Mesenchymal stem cell (in vitro differentiated cells and primary cell): ENCODE measurements around the gene RFFL.

Experiments
- DNase-seq: peaks from one replicate; pipeline ENCODE4 v3.0.0-alpha.2; 2013
- H2AFZ ChIP-seq: one replicate; pipeline ENCODE4 v1.6.1; 2013; ENCODE audit warnings: low read depth, mild to moderate bottlenecking, control low read depth, inconsistent platforms, low read length, moderate library complexity
- H2AK5ac ChIP-seq: 2 replicates; pipeline ENCODE4 v1.6.1; 2013; ENCODE audit warnings: low read length, moderate library complexity, mild to moderate bottlenecking, inconsistent platforms; ENCODE audit not compliant: severe bottlenecking
- H2BK120ac ChIP-seq: one replicate; pipeline ENCODE4 v1.6.1; 2013; ENCODE audit warnings: low read depth, mild to moderate bottlenecking, inconsistent platforms, low read length, moderate library complexity
- H2BK12ac ChIP-seq, 2 experiments: one replicate each; pipeline ENCODE4 v1.6.1; 2013; ENCODE audit warnings: inconsistent platforms in 2 of 2, low read length in 2 of 2, mild to moderate bottlenecking in 2 of 2, moderate library complexity in 2 of 2, control low read depth in 1 of 2
- H2BK15ac ChIP-seq: one replicate; pipeline ENCODE4 v1.6.1; 2013; ENCODE audit warnings: mild to moderate bottlenecking, low read depth, inconsistent platforms; ENCODE audit not compliant: poor library complexity, severe bottlenecking
- H2BK5ac ChIP-seq: 2 replicates; pipeline ENCODE4 v1.6.1; 2013; ENCODE audit warnings: low read depth, mild to moderate bottlenecking, low read length, control low read depth, inconsistent platforms; ENCODE audit not compliant: poor library complexity, severe bottlenecking
- H3K14ac ChIP-seq, 2 experiments: one replicate each; pipeline ENCODE4 v1.6.1; 2013; ENCODE audit warnings: inconsistent platforms in 2 of 2, low read length in 2 of 2, control low read depth in 1 of 2, mild to moderate bottlenecking in 1 of 2, moderate library complexity in 1 of 2
- H3K18ac ChIP-seq, 2 experiments: one replicate each; pipeline ENCODE4 v1.6.1; 2013; ENCODE audit warnings: inconsistent platforms in 2 of 2, low read length in 2 of 2, control low read depth in 1 of 2, low read depth in 1 of 2, mild to moderate bottlenecking in 1 of 2
- H3K23ac ChIP-seq, 2 experiments: one replicate each; pipeline ENCODE4 v1.6.1; 2013; ENCODE audit warnings: inconsistent platforms in 2 of 2, low read length in 2 of 2, mild to moderate bottlenecking in 2 of 2, moderate library complexity in 2 of 2, control low read depth in 1 of 2
- H3K27ac ChIP-seq: 2 replicates; pipeline ENCODE4 v1.5.1; 2013; ENCODE audit warnings: mild to moderate bottlenecking, moderate library complexity, low read length, control low read depth, inconsistent platforms; ENCODE audit not compliant: poor library complexity, severe bottlenecking
- H3K27me3 ChIP-seq, 2 experiments: 2 replicates each; pipeline versions ENCODE4 v1.6.1 to v1.7.0; 2013; ENCODE audit warnings: low read length in 2 of 2, mild to moderate bottlenecking in 2 of 2, moderate library complexity in 2 of 2, control low read depth in 1 of 2, inconsistent platforms in 1 of 2; ENCODE audit not compliant: control insufficient read depth in 1 of 2, insufficient read depth in 1 of 2
- H3K36me3 ChIP-seq, 2 experiments: 2 replicates each; pipeline versions ENCODE4 v1.6.1 to v1.7.0; 2013; ENCODE audit warnings: low read length in 2 of 2, control low read depth in 1 of 2, inconsistent platforms in 1 of 2, low read depth in 1 of 2, mild to moderate bottlenecking in 1 of 2; ENCODE audit not compliant: insufficient read depth in 2 of 2, control insufficient read depth in 1 of 2
- H3K4ac ChIP-seq, 2 experiments: one replicate each; pipeline ENCODE4 v1.6.1; 2013; ENCODE audit warnings: inconsistent platforms in 2 of 2, low read length in 2 of 2, mild to moderate bottlenecking in 2 of 2, moderate library complexity in 2 of 2, control low read depth in 1 of 2, low read depth in 1 of 2
- H3K4me1 ChIP-seq: 2 replicates; pipeline ENCODE4 v1.6.1; 2013; ENCODE audit warnings: low read depth, low read length, control low read depth; ENCODE audit not compliant: control insufficient read depth, insufficient read depth
- H3K4me2 ChIP-seq: 2 replicates; pipeline ENCODE4 v1.6.1; 2013; ENCODE audit warnings: low read length, mild to moderate bottlenecking, inconsistent platforms; ENCODE audit not compliant: poor library complexity, severe bottlenecking
- H3K4me3 ChIP-seq, 2 experiments: 2 replicates each; pipeline versions ENCODE4 v1.5.1 to v1.7.0; 2013; ENCODE audit warnings: low read length in 2 of 2, mild to moderate bottlenecking in 2 of 2, control low read depth in 1 of 2, low read depth in 1 of 2; ENCODE audit not compliant: insufficient read depth in 1 of 2
- H3K79me1 ChIP-seq: replicated peaks from 2 replicates; pipeline ENCODE4 v1.6.1; 2013; ENCODE audit warnings: mild to moderate bottlenecking, control low read depth, low read length, inconsistent platforms; ENCODE audit not compliant: poor library complexity, severe bottlenecking
- H3K9ac ChIP-seq: 2 replicates; pipeline ENCODE4 v1.7.0; 2013; ENCODE audit warnings: mild to moderate bottlenecking, low read length, moderate library complexity
- H3K9me3 ChIP-seq: 2 replicates; pipeline ENCODE4 v1.7.0; 2013; ENCODE audit warnings: mild to moderate bottlenecking, low read length; ENCODE audit not compliant: control insufficient read depth
- H4K8ac ChIP-seq: one replicate; pipeline ENCODE4 v1.6.1; 2013; ENCODE audit warnings: inconsistent platforms, mild to moderate bottlenecking, low read length, moderate library complexity
- H4K91ac ChIP-seq: one replicate; pipeline ENCODE4 v1.6.1; 2013; ENCODE audit warnings: mild to moderate bottlenecking, low read length, inconsistent platforms
- WGBS: methylation state at CpG from one replicate; pipeline ENCODE4 v1.1.7; 2013; ENCODE audit warnings: mixed read lengths; 5-methylcytosine and 5-hydroxymethylcytosine counted together

The RFFL gene

GRCh38 chr17:35019386-35020179 lies 43.9 kb downstream of the RFFL start:
- Histone ChIP-seq H3K4me3 (no peak overlapping the region), H3K27ac (no peak overlapping the region), H4K91ac (no peak overlapping the region), H4K8ac (no peak overlapping the region), H3K14ac (no peak overlapping the region), H2BK120ac (no peak overlapping the region), H3K18ac (no peak overlapping the region), H3K4me1 (peaks cover 14% of the 10 kb centered on the region), H3K23ac (no peak overlapping the region), H3K27me3 (no peaks in the 10 kb centered on the region), H3K9me3 (no peaks in the 10 kb centered on the region), H3K9ac (no peak overlapping the region), H2AFZ (no peak overlapping the region), H2BK12ac (no peak overlapping the region), H2AK5ac (no peak overlapping the region), H2BK15ac (no peak overlapping the region), H3K79me1 (peaks cover 33% of the 10 kb centered on the region), H3K4ac (no peak overlapping the region), H2BK5ac (no peak overlapping the region), H3K36me3 (peaks cover 33 to 54% of the 10 kb centered on the region in 2 experiments), H3K4me2 (no peak overlapping the region)
- DNase-seq = no peak
- WGBS = 96% methylated on average over 5 of the region's 6 CpGs

GRCh38 chr17:35018814-35019213 lies 44.7 kb downstream of the RFFL start:
- no peak overlapping the region for H3K4ac ChIP-seq
- peaks cover 37 to 61% of the 10 kb centered on the region in 2 experiments for H3K36me3 ChIP-seq
- WGBS = 88% methylated on average over 2 of the region's 2 CpGs
- no peaks in the 10 kb centered on the region for H3K27me3 ChIP-seq
- H2BK12ac ChIP-seq = no peak overlapping the region
- H3K4me3 ChIP-seq = no peak overlapping the region
- H3K18ac ChIP-seq = no peak overlapping the region
- H3K14ac ChIP-seq = no peak overlapping the region
- H2AK5ac ChIP-seq = no peak overlapping the region
- no peak overlapping the region for H4K8ac ChIP-seq
- H3K9me3 ChIP-seq = no peaks in the 10 kb centered on the region
- no peak for DNase-seq
- no peak overlapping the region for H3K9ac ChIP-seq
- no peak overlapping the region for H2BK120ac ChIP-seq
- H4K91ac ChIP-seq = no peak overlapping the region
- peaks cover 12% of the 10 kb centered on the region for H3K4me1 ChIP-seq
- no peak overlapping the region for H2BK5ac ChIP-seq
- H3K27ac ChIP-seq = no peak overlapping the region
- no peak overlapping the region for H3K23ac ChIP-seq
- H2AFZ ChIP-seq = no peak overlapping the region
- no peak overlapping the region for H2BK15ac ChIP-seq
- no peak overlapping the region for H3K4me2 ChIP-seq
- H3K79me1 ChIP-seq = peaks cover 30% of the 10 kb centered on the region

GRCh38 chr17:35017021-35017420 lies 46.5 kb downstream of the RFFL start:
- Histone ChIP-seq H2AFZ (no peak overlapping the region), H2BK12ac (no peak overlapping the region), H2BK120ac (no peak overlapping the region), H3K27me3 (no peaks in the 10 kb centered on the region), H3K18ac (no peak overlapping the region), H3K36me3 (peaks cover 41 to 71% of the 10 kb centered on the region in 2 experiments), H4K91ac (no peak overlapping the region), H3K9ac (no peak overlapping the region), H2BK5ac (no peak overlapping the region), H3K14ac (no peak overlapping the region), H3K9me3 (no peaks in the 10 kb centered on the region), H3K4me2 (no peak overlapping the region), H3K4me1 (peaks cover 8% of the 10 kb centered on the region), H3K4ac (no peak overlapping the region), H2AK5ac (no peak overlapping the region), H3K4me3 (no peak overlapping the region), H3K23ac (no peak overlapping the region), H3K27ac (no peak overlapping the region), H4K8ac (no peak overlapping the region), H3K79me1 (peaks cover 37% of the 10 kb centered on the region), H2BK15ac (no peak overlapping the region)
- no peak for DNase-seq
- 96% methylated on average over 4 of the region's 4 CpGs for WGBS

- DNase-seq = no peak
- Histone ChIP-seq H3K4me2 (no peak overlapping the region), H4K8ac (no peak overlapping the region), H3K36me3 (peaks cover 46 to 76% of the 10 kb centered on the region in 2 experiments), H3K4me3 (no peak overlapping the region), H2BK15ac (no peak overlapping the region), H3K18ac (no peak overlapping the region), H4K91ac (no peak overlapping the region), H3K9ac (no peak overlapping the region), H2BK5ac (no peak overlapping the region), H3K4ac (no peak overlapping the region), H3K14ac (no peak overlapping the region), H3K23ac (no peak overlapping the region), H2BK12ac (no peak overlapping the region), H3K9me3 (no peaks in the 10 kb centered on the region), H3K79me1 (peaks cover 43% of the 10 kb centered on the region), H2AFZ (no peak overlapping the region), H3K27ac (no peak overlapping the region), H3K4me1 (peaks cover 6% of the 10 kb centered on the region), H2BK120ac (no peak overlapping the region), H3K27me3 (no peaks in the 10 kb centered on the region), H2AK5ac (no peak overlapping the region)
- 100% methylated on average over 4 of the region's 4 CpGs for WGBS
These were observed 47.1 kb downstream of the RFFL start for GRCh38 chr17:35016369-35016768.
